ENCODE data around the gene ATRAID.

ATRAID gene

GRCh38 chr2:27211241-27211942, 449 bp upstream of the ATRAID start:
- TF ChIP-seq CTCF (conservative IDR thresholded peaks at IDR 0.05; ENCODE audit: low read depth) = no peak
- ChIA-PET POLR2A (ENCODE audit: low non-redundant PET) (interaction anchor here (0.6 kb wide), 1 partner anchor 40 kb away, joined by 3 read pairs; no protein-coding TSS in a partner anchor), CTCF (no interaction called here)
- H3K27ac ChIP-seq = peak overlapping the region; percentile 92
- DNase-seq (ENCODE audit: low spot score) = peak; percentile 86

GRCh38 chr2:27212626-27213471, 1.0 kb downstream of the ATRAID start:
- DNase-seq (ENCODE audit: low spot score) = peak; percentile 20
- peak overlapping the region; percentile 92 for H3K27ac ChIP-seq
- ChIA-PET POLR2A (ENCODE audit: low non-redundant PET) (no interaction called here), CTCF (interaction anchor here (0.5 to 0.7 kb wide), 3 partner anchors 91 to 101 kb away, joined by 3 to 4 read pairs (median 4); no protein-coding TSS in a partner anchor)
- TF ChIP-seq CTCF (conservative IDR thresholded peaks at IDR 0.05; ENCODE audit: low read depth) = no peak

GRCh38 chr2:27214941-27215340, 3.1 kb downstream of the ATRAID start:
- no peak overlapping the region for H3K27ac ChIP-seq
- TF ChIP-seq CTCF (conservative IDR thresholded peaks at IDR 0.05; ENCODE audit: low read depth) = no peak
- ChIA-PET CTCF (interaction anchor here (0.6 kb wide), 1 partner anchor 149 kb away, joined by 5 read pairs; no protein-coding TSS in a partner anchor), POLR2A (ENCODE audit: low non-redundant PET) (no interaction called here)
- no peak for DNase-seq (ENCODE audit: low spot score)

- DNase-seq (ENCODE audit: low spot score) = no peak
- TF ChIP-seq CTCF (conservative IDR thresholded peaks at IDR 0.05; ENCODE audit: low read depth) = no peak
- ChIA-PET CTCF (no interaction called here), POLR2A (ENCODE audit: low non-redundant PET) (interaction anchor here (0.6 kb wide), 1 partner anchor 200 kb away, joined by 6 read pairs; no protein-coding TSS in a partner anchor)
- H3K27ac ChIP-seq = peak overlapping the region; percentile 79
Measured at GRCh38 chr2:27216416-27217137, 4.7 kb downstream of the ATRAID start.

- CTCF ChIA-PET = no interaction called here
- DNase-seq (ENCODE audit: low spot score) = peak; percentile 79
- no peak for TF ChIP-seq CTCF (conservative IDR thresholded peaks at IDR 0.05; ENCODE audit: low read depth)
- POLR2A ChIA-PET (ENCODE audit: low non-redundant PET) = no interaction called here
- H3K27ac ChIP-seq = peak within 1 kb of the TSS; percentile 79
Measured at GRCh38 chr2:27217173-27218121, 5.6 kb downstream of the ATRAID start, which contains the start of gene CAD. Gene CAD, plus strand, starts transcription at chr2:27217369. Its CDS starts 183 bp downstream, at chr2:27217552.
